WTC11 (cell line): ENCODE results near the gene PLA2G4F. TPM values are rescaled to one million over a fixed set of nuclear protein-coding genes. Genes with fewer than 3 reads are reported as not detected.

Source experiments
- ATAC-seq: fragments of 200-7000 bp; cut with Tn5 transposase; 2 replicates; pipeline ENCODE4 v1.10.0; 2021; ENCODE audit warnings: mild to moderate bottlenecking, moderate library complexity
- CTCF ChIA-PET: fragments of 300-600 bp; sonication (Branson Sonifier 250); formaldehyde crosslinking; loops from one replicate; lab custom pipeline; 2021; ENCODE audit warnings: antibody characterized with exemption; lab: Charles Lee
- POLR2A ChIA-PET: fragments of 350-600 bp; sonication (Branson Sonifier 250); formaldehyde crosslinking; loops from one replicate; lab custom pipeline; 2021; ENCODE audit warnings: antibody characterized with exemption; lab: Charles Lee
- DNase-seq: peaks from one replicate; pipeline ENCODE4 v3.0.0; 2021; ENCODE audit warnings: low spot score
- H3K27ac Mint-ChIP-seq: 2 replicates; pipeline ENCODE4 v1.8.0; 2021; ENCODE audit warnings: mixed read lengths
- H3K27me3 Mint-ChIP-seq: 2 replicates; pipeline ENCODE4 v1.8.0; 2021; ENCODE audit warnings: low read depth, mild to moderate bottlenecking, moderate library complexity, mixed read lengths
- H3K36me3 Mint-ChIP-seq: 2 replicates; pipeline ENCODE4 v1.8.0; 2021; ENCODE audit warnings: mixed read lengths
- H3K4me1 Mint-ChIP-seq: 2 replicates; pipeline ENCODE4 v1.8.0; 2022; ENCODE audit warnings: mixed read lengths
- H3K4me3 Mint-ChIP-seq: 2 replicates; pipeline ENCODE4 v1.8.0; 2021; ENCODE audit warnings: mild to moderate bottlenecking, moderate library complexity, mixed read lengths
- H3K9me3 Mint-ChIP-seq: 2 replicates; pipeline ENCODE4 v1.8.0; 2021; ENCODE audit warnings: mixed read lengths
- ATF1 ChIP-seq: sonication (generic); formaldehyde crosslinking; IDR thresholded peaks from 2 replicates; pipeline ENCODE4 v1.8.1; 2023; ENCODE audit warnings: mild to moderate bottlenecking, moderate library complexity, missing genetic modification reagents
- CREM ChIP-seq: sonication (generic); formaldehyde crosslinking; IDR thresholded peaks from 2 replicates; pipeline ENCODE4 v1.8.1; 2022; ENCODE audit warnings: mild to moderate bottlenecking, missing genetic modification reagents, moderate library complexity
- ELF4 ChIP-seq: sonication (generic); formaldehyde crosslinking; IDR thresholded peaks from 2 replicates; pipeline ENCODE4 v1.8.1; 2022; ENCODE audit warnings: low read depth, mild to moderate bottlenecking, moderate library complexity, missing genetic modification reagents
- ESRRA ChIP-seq: sonication (generic); formaldehyde crosslinking; IDR thresholded peaks from 2 replicates; pipeline ENCODE4 v1.8.1; 2022; ENCODE audit warnings: mild to moderate bottlenecking, missing genetic modification reagents, borderline replicate concordance
- ETV6 ChIP-seq: sonication (generic); formaldehyde crosslinking; IDR thresholded peaks from 2 replicates; pipeline ENCODE4 v1.8.1; 2022; ENCODE audit warnings: mild to moderate bottlenecking, missing genetic modification reagents
- FOXP1 ChIP-seq: sonication (generic); formaldehyde crosslinking; IDR thresholded peaks from 2 replicates; pipeline ENCODE4 v1.8.0; 2022; ENCODE audit warnings: missing genetic modification reagents, mild to moderate bottlenecking, moderate library complexity, borderline replicate concordance
- KAT7 ChIP-seq: sonication (generic); formaldehyde crosslinking; IDR thresholded peaks from 2 replicates; pipeline ENCODE4 v1.8.1; 2023; ENCODE audit warnings: missing genetic modification reagents, mild to moderate bottlenecking, borderline replicate concordance
- NR1H2 ChIP-seq: sonication (generic); formaldehyde crosslinking; IDR thresholded peaks from 2 replicates; pipeline ENCODE4 v1.9.0; 2021; ENCODE audit warnings: mild to moderate bottlenecking, moderate library complexity, missing genetic modification reagents
- NR2C2 ChIP-seq: sonication (generic); formaldehyde crosslinking; IDR thresholded peaks from 2 replicates; pipeline ENCODE4 v1.8.0; 2022; ENCODE audit warnings: mild to moderate bottlenecking, missing genetic modification reagents
- OVOL2 ChIP-seq: fragments of 250-450 bp; sonication (Bioruptor Pico); IDR thresholded peaks from 2 replicates; pipeline ENCODE4 v1.9.0; 2021; ENCODE audit warnings: mild to moderate bottlenecking, borderline replicate concordance
- ZBTB21 ChIP-seq: sonication (generic); formaldehyde crosslinking; IDR thresholded peaks from 2 replicates; pipeline ENCODE4 v1.8.1; 2023; ENCODE audit warnings: mild to moderate bottlenecking, missing genetic modification reagents, borderline replicate concordance
- ZNF219 ChIP-seq: sonication (generic); formaldehyde crosslinking; IDR thresholded peaks from 2 replicates; pipeline ENCODE4 v1.8.0; 2023; ENCODE audit warnings: missing genetic modification reagents, mild to moderate bottlenecking, borderline replicate concordance
- total RNA-seq: library from RNA; stranded (reverse); gene quantifications from 3 replicates; pipeline ENCODE4 v1.2.3, GENCODE V29; 2021
- TF ChIP-seq, protein P1 (sequence below): sonication (generic); formaldehyde crosslinking; IDR thresholded peaks from 2 replicates; pipeline ENCODE4 v1.8.1; 2022; ENCODE audit warnings: mild to moderate bottlenecking, missing genetic modification reagents, moderate library complexity, borderline replicate concordance
- TF ChIP-seq, protein P2 (sequence below): fragments of 200-600 bp; IDR thresholded peaks from 2 replicates; pipeline ENCODE4 v1.8.0; 2022; ENCODE audit warnings: antibody characterized with exemption
- TF ChIP-seq, protein P3 (sequence below): sonication (generic); formaldehyde crosslinking; IDR thresholded peaks from 2 replicates; pipeline ENCODE4 v1.8.1; 2023; ENCODE audit warnings: mild to moderate bottlenecking, missing genetic modification reagents
- TF ChIP-seq, protein P4 (sequence below): sonication (generic); formaldehyde crosslinking; IDR thresholded peaks from 2 replicates; pipeline ENCODE4 v1.8.1; 2022; ENCODE audit warnings: low read depth, mild to moderate bottlenecking, moderate library complexity, missing genetic modification reagents, borderline replicate concordance
- TF ChIP-seq, protein P5 (sequence below): sonication (generic); formaldehyde crosslinking; conservative IDR thresholded peaks from 2 replicates; pipeline ENCODE4 v1.8.1; 2022; ENCODE audit warnings: mild to moderate bottlenecking, missing genetic modification reagents
- TF ChIP-seq, protein P6 (sequence below): fragments of 250-450 bp; sonication (Bioruptor Pico); conservative IDR thresholded peaks from 2 replicates; pipeline ENCODE4 v1.9.0; 2021; ENCODE audit warnings: mild to moderate bottlenecking
- TF ChIP-seq, protein P7 (sequence below): fragments of 250-450 bp; sonication (Bioruptor Pico); IDR thresholded peaks from 2 replicates; pipeline ENCODE4 v1.9.0; 2021; ENCODE audit warnings: mild to moderate bottlenecking, borderline replicate concordance

The PLA2G4F gene
- total RNA-seq, 1 experiment from 2014 or later: 0.11 TPM

DNA sequence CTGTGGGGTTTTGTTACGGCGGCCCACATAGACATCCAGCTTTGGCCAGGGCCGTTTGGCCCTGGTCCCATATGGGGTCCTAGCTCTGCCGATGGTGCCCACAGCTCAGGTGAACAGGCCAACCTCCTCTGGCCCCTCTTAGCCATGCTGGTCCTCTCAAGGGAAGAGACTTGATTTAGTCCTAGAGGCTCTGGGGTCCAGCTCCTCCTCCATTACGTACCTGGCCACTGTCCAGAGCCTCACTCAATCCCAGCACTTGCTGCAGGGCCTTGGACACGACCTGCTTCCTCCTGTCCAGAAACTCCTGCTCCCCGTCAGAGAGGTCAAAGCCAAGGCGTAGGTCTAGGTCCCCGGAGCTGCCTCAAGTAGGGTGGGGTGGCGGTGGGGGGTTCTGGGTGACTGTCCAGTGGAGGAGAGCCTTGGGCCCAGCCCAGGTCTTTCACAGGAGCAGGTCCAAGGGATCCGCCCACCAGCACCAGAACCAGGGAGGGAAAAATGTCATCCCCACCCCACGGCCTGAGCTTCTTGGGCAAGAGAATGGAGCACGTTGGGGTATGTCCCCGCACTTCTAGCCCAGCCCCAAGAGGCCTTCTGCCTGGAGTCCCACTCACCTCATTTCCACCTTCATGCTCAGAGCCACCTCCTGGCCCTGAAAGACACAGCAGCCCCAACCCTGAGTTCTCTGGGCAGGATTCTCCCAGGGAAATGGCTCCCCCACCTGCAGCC, 6.8 kb downstream of the PLA2G4F start:
- Mint-ChIP-seq H3K27me3 (no peaks in the 10 kb centered on the region), H3K27ac (no peak overlapping the region), H3K4me1 (no peaks in the 10 kb centered on the region), H3K9me3 (no peaks in the 10 kb centered on the region), H3K4me3 (no peak overlapping the region), H3K36me3 (no peaks in the 10 kb centered on the region)
- ChIA-PET POLR2A (no interaction called here), CTCF (interaction anchor here (0.8 to 5.0 kb wide), 7 partner anchors 11 to 245 kb away, joined by 3 to 39 read pairs (median 8); no protein-coding TSS in a partner anchor)
- TF ChIP-seq, protein P1, sequence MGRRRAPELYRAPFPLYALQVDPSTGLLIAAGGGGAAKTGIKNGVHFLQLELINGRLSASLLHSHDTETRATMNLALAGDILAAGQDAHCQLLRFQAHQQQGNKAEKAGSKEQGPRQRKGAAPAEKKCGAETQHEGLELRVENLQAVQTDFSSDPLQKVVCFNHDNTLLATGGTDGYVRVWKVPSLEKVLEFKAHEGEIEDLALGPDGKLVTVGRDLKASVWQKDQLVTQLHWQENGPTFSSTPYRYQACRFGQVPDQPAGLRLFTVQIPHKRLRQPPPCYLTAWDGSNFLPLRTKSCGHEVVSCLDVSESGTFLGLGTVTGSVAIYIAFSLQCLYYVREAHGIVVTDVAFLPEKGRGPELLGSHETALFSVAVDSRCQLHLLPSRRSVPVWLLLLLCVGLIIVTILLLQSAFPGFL: no peak
- no peak for TF ChIP-seq CREM (CRISPR knock-in tag)
- TF ChIP-seq ESRRA (CRISPR knock-in tag): no peak
- TF ChIP-seq KAT7 (CRISPR knock-in tag): no peak
- TF ChIP-seq ZNF219 (CRISPR knock-in tag): no peak
- no peak for TF ChIP-seq OVOL2
- TF ChIP-seq, protein P2, sequence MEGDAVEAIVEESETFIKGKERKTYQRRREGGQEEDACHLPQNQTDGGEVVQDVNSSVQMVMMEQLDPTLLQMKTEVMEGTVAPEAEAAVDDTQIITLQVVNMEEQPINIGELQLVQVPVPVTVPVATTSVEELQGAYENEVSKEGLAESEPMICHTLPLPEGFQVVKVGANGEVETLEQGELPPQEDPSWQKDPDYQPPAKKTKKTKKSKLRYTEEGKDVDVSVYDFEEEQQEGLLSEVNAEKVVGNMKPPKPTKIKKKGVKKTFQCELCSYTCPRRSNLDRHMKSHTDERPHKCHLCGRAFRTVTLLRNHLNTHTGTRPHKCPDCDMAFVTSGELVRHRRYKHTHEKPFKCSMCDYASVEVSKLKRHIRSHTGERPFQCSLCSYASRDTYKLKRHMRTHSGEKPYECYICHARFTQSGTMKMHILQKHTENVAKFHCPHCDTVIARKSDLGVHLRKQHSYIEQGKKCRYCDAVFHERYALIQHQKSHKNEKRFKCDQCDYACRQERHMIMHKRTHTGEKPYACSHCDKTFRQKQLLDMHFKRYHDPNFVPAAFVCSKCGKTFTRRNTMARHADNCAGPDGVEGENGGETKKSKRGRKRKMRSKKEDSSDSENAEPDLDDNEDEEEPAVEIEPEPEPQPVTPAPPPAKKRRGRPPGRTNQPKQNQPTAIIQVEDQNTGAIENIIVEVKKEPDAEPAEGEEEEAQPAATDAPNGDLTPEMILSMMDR: no peak
- ATAC-seq (peak; percentile 58), DNase-seq (no peak)

DNA sequence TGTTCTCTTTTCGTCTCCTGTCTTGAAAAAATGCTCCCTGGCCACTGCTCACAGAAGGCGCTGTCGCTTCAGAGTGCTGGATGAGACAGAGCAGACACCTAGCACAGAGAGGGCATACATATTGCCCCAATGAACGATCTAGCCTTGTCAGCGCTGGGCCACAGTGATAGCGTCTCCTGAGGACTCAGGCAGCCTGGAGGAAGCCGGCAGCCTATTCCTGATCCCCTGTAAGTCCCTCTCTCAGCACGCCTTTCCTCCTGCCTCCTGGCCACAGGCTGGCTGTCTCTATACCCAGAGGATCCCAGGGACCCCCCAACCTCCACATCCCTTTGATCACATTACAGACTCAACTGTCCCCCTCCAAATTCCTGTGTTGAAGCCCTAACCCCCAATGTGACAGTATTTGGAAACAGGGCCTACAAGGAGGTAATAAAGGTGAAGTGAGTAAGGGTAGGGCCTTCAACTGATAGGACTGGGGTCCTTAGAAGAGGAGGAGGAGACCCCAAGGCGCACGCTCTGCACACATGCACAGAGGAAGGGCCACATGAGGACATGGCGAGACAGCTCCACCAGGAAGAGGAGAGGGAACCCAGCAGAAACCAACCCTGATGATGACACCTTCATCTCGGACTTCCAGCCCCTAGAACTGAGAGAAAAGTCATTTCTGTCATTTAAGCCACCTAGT, 7.5 kb downstream of the PLA2G4F start:
- Mint-ChIP-seq H3K4me1 (no peaks in the 10 kb centered on the region), H3K27me3 (no peaks in the 10 kb centered on the region), H3K36me3 (no peaks in the 10 kb centered on the region), H3K9me3 (no peaks in the 10 kb centered on the region), H3K27ac (no peak overlapping the region), H3K4me3 (no peak overlapping the region)
- POLR2A ChIA-PET: no interaction called here
- ATAC-seq (no peak), DNase-seq (no peak)
- CTCF ChIA-PET: interaction anchor here (0.8 to 5.0 kb wide), 5 partner anchors 10 to 236 kb away, joined by 3 to 39 read pairs (median 8); no protein-coding TSS in a partner anchor
- TF ChIP-seq ZBTB21 (CRISPR knock-in tag) (no peak), ESRRA (CRISPR knock-in tag) (no peak), ELF4 (CRISPR knock-in tag) (no peak), ATF1 (CRISPR knock-in tag) (no peak), ETV6 (no peak), KAT7 (CRISPR knock-in tag) (no peak), NR2C2 (CRISPR knock-in tag) (no peak), NR1H2 (CRISPR knock-in tag) (no peak), FOXP1 (no peak)
- TF ChIP-seq, protein P3, sequence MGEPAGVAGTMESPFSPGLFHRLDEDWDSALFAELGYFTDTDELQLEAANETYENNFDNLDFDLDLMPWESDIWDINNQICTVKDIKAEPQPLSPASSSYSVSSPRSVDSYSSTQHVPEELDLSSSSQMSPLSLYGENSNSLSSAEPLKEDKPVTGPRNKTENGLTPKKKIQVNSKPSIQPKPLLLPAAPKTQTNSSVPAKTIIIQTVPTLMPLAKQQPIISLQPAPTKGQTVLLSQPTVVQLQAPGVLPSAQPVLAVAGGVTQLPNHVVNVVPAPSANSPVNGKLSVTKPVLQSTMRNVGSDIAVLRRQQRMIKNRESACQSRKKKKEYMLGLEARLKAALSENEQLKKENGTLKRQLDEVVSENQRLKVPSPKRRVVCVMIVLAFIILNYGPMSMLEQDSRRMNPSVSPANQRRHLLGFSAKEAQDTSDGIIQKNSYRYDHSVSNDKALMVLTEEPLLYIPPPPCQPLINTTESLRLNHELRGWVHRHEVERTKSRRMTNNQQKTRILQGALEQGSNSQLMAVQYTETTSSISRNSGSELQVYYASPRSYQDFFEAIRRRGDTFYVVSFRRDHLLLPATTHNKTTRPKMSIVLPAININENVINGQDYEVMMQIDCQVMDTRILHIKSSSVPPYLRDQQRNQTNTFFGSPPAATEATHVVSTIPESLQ (CRISPR knock-in tag): no peak
- TF ChIP-seq, protein P4, sequence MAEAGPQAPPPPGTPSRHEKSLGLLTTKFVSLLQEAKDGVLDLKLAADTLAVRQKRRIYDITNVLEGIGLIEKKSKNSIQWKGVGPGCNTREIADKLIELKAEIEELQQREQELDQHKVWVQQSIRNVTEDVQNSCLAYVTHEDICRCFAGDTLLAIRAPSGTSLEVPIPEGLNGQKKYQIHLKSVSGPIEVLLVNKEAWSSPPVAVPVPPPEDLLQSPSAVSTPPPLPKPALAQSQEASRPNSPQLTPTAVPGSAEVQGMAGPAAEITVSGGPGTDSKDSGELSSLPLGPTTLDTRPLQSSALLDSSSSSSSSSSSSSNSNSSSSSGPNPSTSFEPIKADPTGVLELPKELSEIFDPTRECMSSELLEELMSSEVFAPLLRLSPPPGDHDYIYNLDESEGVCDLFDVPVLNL (CRISPR knock-in tag): no peak
- TF ChIP-seq, protein P5, sequence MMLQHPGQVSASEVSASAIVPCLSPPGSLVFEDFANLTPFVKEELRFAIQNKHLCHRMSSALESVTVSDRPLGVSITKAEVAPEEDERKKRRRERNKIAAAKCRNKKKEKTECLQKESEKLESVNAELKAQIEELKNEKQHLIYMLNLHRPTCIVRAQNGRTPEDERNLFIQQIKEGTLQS: no peak
- TF ChIP-seq, protein P6, sequence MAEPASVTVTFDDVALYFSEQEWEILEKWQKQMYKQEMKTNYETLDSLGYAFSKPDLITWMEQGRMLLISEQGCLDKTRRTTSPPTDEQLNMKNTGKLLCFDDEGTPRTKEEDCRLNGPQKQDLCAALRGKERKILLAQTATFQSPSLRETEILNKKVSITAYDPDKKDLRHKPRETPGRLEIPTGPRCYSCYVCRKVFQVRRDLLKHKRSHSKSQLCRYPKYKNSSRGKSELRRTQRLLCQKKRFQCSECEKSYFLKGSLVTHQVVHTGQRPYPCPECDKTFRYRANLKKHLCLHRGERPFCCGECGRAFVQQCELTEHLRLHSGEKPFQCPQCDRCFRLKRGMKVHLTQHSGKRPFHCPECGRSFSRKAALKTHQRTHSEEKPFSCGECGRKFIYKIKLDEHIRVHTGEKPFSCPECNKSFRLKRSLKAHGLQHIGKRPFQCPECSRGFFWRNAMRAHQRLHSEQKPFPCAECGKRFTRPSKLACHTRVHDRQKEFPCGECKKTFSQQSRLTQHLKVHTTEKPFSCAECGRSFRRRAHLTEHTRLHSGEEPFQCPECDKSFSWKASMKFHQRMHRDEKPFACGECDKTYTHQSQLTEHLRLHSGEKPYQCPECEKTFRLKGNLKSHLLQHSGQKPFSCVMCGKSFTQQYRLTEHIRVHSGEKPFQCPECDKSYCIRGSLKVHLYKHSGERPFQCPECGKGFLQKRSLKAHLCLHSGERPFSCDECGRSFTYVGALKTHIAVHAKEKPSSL (CRISPR knock-in tag): no peak
- TF ChIP-seq, protein P7, sequence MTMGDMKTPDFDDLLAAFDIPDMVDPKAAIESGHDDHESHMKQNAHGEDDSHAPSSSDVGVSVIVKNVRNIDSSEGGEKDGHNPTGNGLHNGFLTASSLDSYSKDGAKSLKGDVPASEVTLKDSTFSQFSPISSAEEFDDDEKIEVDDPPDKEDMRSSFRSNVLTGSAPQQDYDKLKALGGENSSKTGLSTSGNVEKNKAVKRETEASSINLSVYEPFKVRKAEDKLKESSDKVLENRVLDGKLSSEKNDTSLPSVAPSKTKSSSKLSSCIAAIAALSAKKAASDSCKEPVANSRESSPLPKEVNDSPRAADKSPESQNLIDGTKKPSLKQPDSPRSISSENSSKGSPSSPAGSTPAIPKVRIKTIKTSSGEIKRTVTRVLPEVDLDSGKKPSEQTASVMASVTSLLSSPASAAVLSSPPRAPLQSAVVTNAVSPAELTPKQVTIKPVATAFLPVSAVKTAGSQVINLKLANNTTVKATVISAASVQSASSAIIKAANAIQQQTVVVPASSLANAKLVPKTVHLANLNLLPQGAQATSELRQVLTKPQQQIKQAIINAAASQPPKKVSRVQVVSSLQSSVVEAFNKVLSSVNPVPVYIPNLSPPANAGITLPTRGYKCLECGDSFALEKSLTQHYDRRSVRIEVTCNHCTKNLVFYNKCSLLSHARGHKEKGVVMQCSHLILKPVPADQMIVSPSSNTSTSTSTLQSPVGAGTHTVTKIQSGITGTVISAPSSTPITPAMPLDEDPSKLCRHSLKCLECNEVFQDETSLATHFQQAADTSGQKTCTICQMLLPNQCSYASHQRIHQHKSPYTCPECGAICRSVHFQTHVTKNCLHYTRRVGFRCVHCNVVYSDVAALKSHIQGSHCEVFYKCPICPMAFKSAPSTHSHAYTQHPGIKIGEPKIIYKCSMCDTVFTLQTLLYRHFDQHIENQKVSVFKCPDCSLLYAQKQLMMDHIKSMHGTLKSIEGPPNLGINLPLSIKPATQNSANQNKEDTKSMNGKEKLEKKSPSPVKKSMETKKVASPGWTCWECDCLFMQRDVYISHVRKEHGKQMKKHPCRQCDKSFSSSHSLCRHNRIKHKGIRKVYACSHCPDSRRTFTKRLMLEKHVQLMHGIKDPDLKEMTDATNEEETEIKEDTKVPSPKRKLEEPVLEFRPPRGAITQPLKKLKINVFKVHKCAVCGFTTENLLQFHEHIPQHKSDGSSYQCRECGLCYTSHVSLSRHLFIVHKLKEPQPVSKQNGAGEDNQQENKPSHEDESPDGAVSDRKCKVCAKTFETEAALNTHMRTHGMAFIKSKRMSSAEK: no peak
